HG03159 (cell line): Measurements from ENCODE around the gene APIP.
A peak's percentile ranks its signal among the peaks of the same experiment; 100 is the strongest.
"Not testable (repeated sequence)": the region's sequence is repeated elsewhere in the genome, so short reads cannot be mapped to it uniquely, and the experiment has no call there.

ENCODE experiments used
- ATAC-seq: cut with Tn5 transposase; IDR thresholded peaks from one replicate; pipeline ENCODE4 v1.9.1; 2021; ENCODE audit warnings: mild to moderate bottlenecking, moderate library complexity; ENCODE audit not compliant: unreplicated experiment

APIP gene

GRCh38 chr11:34926831-34927132 lies 10.6 kb upstream of the APIP start:
- no peak for ATAC-seq

DNA sequence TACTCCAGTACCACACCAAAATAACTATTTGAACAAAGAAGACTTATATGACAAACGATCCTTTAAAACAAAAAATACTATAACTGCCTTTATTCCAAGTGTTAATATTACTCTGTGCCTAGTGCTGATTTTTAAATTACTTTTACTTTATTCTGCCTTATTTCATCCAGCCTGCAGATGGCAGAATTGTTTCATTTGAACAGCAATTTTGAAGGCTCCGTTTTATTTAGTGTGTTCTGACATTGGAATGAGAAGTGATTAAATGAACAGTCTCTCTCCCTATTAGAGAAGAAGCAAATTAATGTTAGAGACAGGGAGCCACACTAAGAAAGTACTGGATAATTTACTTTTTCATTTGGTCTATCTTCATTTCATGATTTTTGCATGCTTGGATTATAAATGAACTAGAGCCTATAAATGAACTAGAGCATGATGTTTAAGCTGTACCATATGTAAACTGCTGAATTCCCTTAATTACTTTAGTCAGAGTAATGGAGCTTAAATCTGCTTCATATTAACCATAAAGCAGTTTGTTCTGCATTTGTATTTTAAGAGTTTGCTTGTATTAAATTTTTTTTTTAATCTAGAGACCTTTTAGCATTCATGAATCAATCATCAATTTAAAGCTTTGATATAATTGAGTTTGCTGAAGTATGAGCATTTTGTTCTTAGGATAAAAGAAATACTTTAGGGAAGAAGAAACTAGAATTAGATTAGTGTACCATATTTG lies 10.1 kb upstream of the APIP start:
- no peak for ATAC-seq

DNA sequence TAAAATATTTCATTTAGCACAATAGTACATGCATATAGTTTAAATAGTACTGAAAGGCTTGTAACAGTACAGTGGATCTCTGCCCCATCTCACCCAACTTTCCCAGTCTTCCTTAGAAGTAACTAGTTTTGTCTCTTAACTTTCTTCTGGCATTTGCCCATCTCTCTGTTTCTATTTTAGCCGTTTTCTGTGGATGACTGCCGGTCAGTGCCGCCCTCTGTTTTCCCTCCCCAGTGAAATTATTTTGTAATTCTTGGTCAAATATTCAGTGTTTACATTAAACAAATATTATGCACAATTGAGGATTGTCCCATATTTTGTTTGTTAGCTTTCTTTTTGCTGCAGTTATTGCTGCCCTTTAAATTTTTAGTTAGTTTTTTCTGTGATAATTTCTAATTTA lies 8.5 kb upstream of the APIP start:
- ATAC-seq: no peak

DNA sequence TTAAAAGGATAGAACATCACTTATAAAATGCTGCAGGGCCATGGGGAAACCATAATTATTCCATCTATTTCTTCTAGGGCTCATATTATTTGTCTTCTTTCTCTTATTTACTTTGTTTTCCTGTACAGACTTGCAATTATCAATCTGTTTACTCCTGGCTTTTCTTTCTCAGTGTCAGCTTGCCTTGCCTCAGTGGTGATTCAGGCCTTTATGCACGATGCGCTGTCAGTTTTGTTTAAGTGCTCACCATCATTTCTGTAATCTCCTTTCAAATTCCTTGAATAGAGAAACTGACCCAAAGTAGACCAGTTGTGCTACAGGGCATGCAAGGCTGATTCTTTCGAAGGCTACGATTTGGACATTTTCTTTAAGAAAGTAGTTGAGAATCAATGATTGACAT lies 5.0 kb upstream of the APIP start:
- no peak for ATAC-seq

GRCh38 chr11:34916843-34917770 lies 928 bp upstream of the APIP start:
- no peak for ATAC-seq

GRCh38 chr11:34915136-34916014 lies 804 bp downstream of the APIP start:
- ATAC-seq: peak; percentile 16

GRCh38 chr11:34913556-34913955 lies 2.6 kb downstream of the APIP start:
- ATAC-seq: not testable (repeated sequence)

GRCh38 chr11:34911676-34912075 lies 4.5 kb downstream of the APIP start:
- ATAC-seq: no peak

- no peak for ATAC-seq
Observed at GRCh38 chr11:34910817-34911216, 5.4 kb downstream of the APIP start.

- no peak for ATAC-seq
Observed at GRCh38 chr11:34909955-34910354, 6.2 kb downstream of the APIP start.

DNA sequence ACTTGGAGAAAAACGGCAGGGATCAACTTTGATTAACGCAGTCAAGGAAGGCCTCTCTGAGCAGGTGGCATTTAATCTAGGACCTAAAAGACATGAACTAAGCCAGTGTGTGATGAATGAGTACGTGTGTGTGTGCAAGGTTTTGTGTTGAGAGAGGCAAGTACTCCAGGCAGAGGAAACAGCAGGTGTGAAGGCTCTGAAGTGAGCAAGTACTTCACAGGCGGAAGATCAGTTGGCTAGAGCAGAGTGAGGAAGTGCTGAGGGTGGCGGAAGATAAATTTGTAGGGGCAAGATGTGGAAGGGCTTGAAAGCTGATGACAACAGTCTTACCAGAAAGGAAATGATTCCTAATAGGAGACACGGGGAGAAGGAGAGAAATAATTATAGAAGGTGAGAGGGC lies 6.8 kb downstream of the APIP start:
- ATAC-seq: no peak

GRCh38 chr11:34907934-34908593 lies 8.1 kb downstream of the APIP start:
- peak; percentile 42 for ATAC-seq

DNA sequence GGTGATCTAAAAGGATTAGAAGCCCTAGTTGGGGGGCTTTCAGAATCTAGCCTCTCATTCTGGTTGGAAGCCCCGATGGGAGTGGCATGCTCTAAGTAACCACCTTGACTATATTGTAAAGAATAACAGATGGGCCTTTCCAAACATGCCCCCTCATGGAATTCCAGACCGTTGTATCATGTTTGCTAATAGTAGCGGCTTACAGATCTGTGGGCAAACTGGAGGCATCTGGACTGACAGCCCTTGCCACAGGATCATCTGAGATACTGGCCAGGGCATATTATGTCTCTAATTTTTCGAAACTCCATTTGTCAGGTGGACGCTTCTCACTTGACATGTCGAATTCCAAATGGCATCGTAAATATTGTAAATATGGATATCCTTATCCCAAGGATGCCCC lies 10.5 kb downstream of the APIP start:
- ATAC-seq: no peak

- no peak for ATAC-seq
Observed at GRCh38 chr11:34904421-34904955, 11.7 kb downstream of the APIP start.

GRCh38 chr11:34899633-34900016 lies 16.6 kb downstream of the APIP start:
- no peak for ATAC-seq

DNA sequence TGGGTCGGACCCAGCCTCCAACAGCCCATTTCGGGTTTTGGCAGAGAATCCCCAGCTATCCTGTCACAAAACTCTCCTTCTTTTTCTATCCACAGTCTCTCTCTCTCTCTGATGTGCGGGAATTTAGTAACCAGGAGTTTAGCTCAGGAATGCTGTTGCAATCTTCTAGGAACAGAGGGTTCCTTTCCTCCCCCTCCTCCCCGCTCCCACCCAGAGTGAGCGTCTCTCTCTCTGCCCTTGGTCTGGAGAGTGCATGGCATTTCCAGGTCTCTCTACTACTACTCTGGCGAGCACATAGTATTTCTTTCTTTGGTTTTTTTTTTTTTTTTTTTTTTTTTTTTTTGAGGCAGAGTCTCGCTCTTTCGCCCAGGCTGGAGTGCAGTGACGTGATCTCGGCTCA lies 17.7 kb downstream of the APIP start:
- no peak for ATAC-seq

- ATAC-seq: no peak
Observed at GRCh38 chr11:34897171-34897870, 18.9 kb downstream of the APIP start.

DNA sequence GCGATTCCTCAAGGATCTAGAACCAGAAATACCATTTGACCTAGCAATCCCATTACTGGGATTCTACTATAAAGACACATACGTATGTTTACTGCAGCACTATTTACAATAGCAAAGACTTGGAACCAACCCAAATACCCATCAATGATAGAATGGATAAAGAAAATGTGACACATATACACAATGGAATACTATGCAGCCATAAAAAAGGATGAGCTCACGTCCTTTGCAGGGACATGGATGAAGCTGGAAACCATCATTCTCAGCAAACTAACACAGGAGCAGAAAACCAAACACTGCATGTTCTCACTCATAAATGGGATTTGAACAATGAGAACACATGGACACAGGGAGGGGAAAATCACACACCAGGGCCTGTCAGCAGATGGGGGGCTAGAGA lies 20.0 kb downstream of the APIP start:
- not testable (repeated sequence) for ATAC-seq

GRCh38 chr11:34893416-34893815 lies 22.8 kb downstream of the APIP start:
- ATAC-seq: no peak

DNA sequence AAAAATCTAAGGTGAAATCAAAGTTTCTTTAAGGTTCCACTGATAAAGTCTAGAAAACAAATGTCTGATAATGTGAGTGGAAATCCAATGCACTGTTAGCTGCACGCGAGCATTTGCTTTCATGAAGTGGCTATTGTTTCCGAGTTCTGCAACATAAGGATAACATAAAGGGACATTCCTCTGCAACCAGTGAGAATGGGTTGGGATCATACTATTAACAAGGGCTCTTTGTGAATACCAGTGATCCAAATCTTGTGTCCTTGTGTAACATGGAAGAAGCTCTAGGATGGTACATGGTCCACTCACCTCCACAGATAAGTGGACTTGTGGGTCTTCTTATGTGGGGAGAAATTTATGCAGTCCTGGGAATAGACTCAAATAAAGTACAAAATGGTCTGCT lies 24.6 kb downstream of the APIP start:
- no peak for ATAC-seq
